Measurements from ENCODE around the gene FASTKD3.

FASTKD3 gene

GRCh38 chr5:7902201-7902600 lies 33.4 kb upstream of the FASTKD3 start:
- H3K79me2 ChIP-seq (ENCODE audit: control insufficient read depth, insufficient read depth, low read length, unreplicated experiment), result no peaks in the 10 kb centered on the region
- no peak overlapping the region for H3K27ac ChIP-seq (ENCODE audit: low read depth, low read length)
- peaks cover 6% of the 10 kb centered on the region for H3K4me1 ChIP-seq (ENCODE audit: control insufficient read depth, insufficient read depth, low read length, unreplicated experiment)
- no peak overlapping the region for H3K4me3 ChIP-seq (ENCODE audit: low read depth, low read length)
- no peaks in the 10 kb centered on the region for H3K27me3 ChIP-seq (ENCODE audit: insufficient read depth, low read length)
- H3K36me3 ChIP-seq (ENCODE audit: insufficient read depth, low read length), result peaks cover 38% of the 10 kb centered on the region
- H2AFZ ChIP-seq (ENCODE audit: low read length, unreplicated experiment), result no peak overlapping the region

GRCh38 chr5:7897014-7897600 lies 28.3 kb upstream of the FASTKD3 start:
- H2AFZ ChIP-seq (ENCODE audit: low read length, unreplicated experiment), result no peak overlapping the region
- no peaks in the 10 kb centered on the region for H3K79me2 ChIP-seq (ENCODE audit: control insufficient read depth, insufficient read depth, low read length, unreplicated experiment)
- H3K4me1 ChIP-seq (ENCODE audit: control insufficient read depth, insufficient read depth, low read length, unreplicated experiment), result no peaks in the 10 kb centered on the region
- no peak overlapping the region for H3K4me3 ChIP-seq (ENCODE audit: low read depth, low read length)
- H3K36me3 ChIP-seq (ENCODE audit: insufficient read depth, low read length), result peaks cover 24% of the 10 kb centered on the region
- no peaks in the 10 kb centered on the region for H3K27me3 ChIP-seq (ENCODE audit: insufficient read depth, low read length)
- H3K27ac ChIP-seq (ENCODE audit: low read depth, low read length), result no peak overlapping the region

DNA sequence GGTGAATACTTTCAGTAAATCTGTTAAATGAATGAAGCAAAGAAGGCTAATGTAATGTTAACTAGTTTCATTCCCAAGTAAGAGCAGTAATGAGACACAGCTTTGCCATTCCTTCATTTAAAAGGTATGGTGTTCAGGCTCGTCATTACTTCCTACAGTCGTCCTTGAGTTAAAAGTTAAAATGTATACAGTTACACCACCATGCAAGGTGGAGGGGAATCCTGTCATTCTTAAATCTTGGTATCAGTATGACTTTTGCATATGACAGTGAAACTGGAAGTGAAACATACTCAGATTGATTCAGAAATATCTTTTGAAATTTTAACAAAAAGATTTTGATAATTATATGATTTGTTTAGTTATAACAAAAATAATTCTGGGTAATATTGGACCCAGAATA lies 26.0 kb upstream of the FASTKD3 start:
- Histone ChIP-seq H3K4me3 (ENCODE audit: low read depth, low read length) (no peak overlapping the region), H3K27ac (ENCODE audit: low read depth, low read length) (no peak overlapping the region), H2AFZ (ENCODE audit: low read length, unreplicated experiment) (no peak overlapping the region), H3K27me3 (ENCODE audit: insufficient read depth, low read length) (no peaks in the 10 kb centered on the region), H3K4me1 (ENCODE audit: control insufficient read depth, insufficient read depth, low read length, unreplicated experiment) (no peaks in the 10 kb centered on the region), H3K79me2 (ENCODE audit: control insufficient read depth, insufficient read depth, low read length, unreplicated experiment) (no peaks in the 10 kb centered on the region), H3K36me3 (ENCODE audit: insufficient read depth, low read length) (peaks cover 37% of the 10 kb centered on the region)

DNA sequence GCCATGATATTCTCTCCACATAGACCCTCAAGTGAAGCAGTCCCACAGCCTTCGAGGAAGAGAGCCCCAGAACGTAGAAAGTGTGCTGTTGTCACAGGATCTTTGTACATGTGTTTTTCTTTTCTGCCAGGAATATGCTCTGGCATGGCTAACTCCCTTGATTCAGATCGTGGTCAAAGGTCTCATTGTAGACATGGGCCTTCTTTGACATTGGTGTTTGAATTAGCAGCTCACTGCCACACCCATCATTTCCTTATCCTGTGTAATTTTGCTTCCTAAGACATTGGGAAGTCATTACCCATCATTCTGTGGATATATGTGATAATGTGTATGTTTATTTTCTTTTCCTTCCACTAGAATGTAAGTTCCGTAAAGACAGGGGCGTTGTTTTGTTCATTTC lies 25.6 kb upstream of the FASTKD3 start:
- Histone ChIP-seq H2AFZ (ENCODE audit: low read length, unreplicated experiment) (no peak overlapping the region), H3K27ac (ENCODE audit: low read depth, low read length) (no peak overlapping the region), H3K4me3 (ENCODE audit: low read depth, low read length) (no peak overlapping the region), H3K36me3 (ENCODE audit: insufficient read depth, low read length) (peaks cover 37% of the 10 kb centered on the region), H3K27me3 (ENCODE audit: insufficient read depth, low read length) (no peaks in the 10 kb centered on the region), H3K79me2 (ENCODE audit: control insufficient read depth, insufficient read depth, low read length, unreplicated experiment) (no peaks in the 10 kb centered on the region), H3K4me1 (ENCODE audit: control insufficient read depth, insufficient read depth, low read length, unreplicated experiment) (no peaks in the 10 kb centered on the region)

- Histone ChIP-seq H2AFZ (ENCODE audit: low read length, unreplicated experiment) (no peak overlapping the region), H3K36me3 (ENCODE audit: insufficient read depth, low read length) (peaks cover 35% of the 10 kb centered on the region), H3K27ac (ENCODE audit: low read depth, low read length) (no peak overlapping the region), H3K4me3 (ENCODE audit: low read depth, low read length) (no peak overlapping the region), H3K4me1 (ENCODE audit: control insufficient read depth, insufficient read depth, low read length, unreplicated experiment) (peaks cover 8% of the 10 kb centered on the region), H3K27me3 (ENCODE audit: insufficient read depth, low read length) (no peaks in the 10 kb centered on the region), H3K79me2 (ENCODE audit: control insufficient read depth, insufficient read depth, low read length, unreplicated experiment) (peaks cover 5% of the 10 kb centered on the region)
These were observed 20.1 kb upstream of the FASTKD3 start for GRCh38 chr5:7888901-7889300.

DNA sequence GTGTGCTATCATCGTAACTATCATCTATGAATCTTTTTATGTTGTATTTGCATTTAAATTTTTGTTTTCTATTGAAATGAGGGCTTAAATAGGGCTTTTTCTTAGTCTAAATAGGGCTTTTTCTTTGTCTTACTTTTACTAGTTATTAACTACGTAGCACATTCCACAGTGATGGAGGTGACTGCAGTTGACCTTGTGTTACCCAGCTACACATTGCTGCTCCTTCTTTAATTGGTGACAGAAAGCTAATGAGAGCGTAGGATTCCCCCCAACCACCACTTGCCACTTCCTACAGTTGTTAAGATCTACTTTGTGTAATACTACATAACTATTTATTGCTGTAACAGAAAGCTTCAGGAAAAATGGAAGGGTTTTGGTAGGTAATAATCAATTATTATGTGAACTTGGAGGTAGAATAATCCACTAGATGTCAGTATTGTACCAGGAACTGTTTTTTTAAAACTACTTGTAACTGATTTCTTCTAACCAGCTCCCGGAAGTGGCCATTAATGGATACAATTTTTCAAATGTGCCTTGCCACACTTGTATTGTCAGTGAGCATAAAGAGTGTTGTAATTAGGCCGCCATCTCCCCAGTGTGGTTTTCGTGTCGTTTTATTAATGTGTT lies 18.1 kb upstream of the FASTKD3 start:
- no peaks in the 10 kb centered on the region for H3K27me3 ChIP-seq (ENCODE audit: insufficient read depth, low read length)
- peaks cover 25% of the 10 kb centered on the region for H3K36me3 ChIP-seq (ENCODE audit: insufficient read depth, low read length)
- no peak overlapping the region for H3K4me3 ChIP-seq (ENCODE audit: low read depth, low read length)
- H2AFZ ChIP-seq (ENCODE audit: low read length, unreplicated experiment), result no peak overlapping the region
- peaks cover 5% of the 10 kb centered on the region for H3K79me2 ChIP-seq (ENCODE audit: control insufficient read depth, insufficient read depth, low read length, unreplicated experiment)
- H3K27ac ChIP-seq (ENCODE audit: low read depth, low read length), result no peak overlapping the region
- H3K4me1 ChIP-seq (ENCODE audit: control insufficient read depth, insufficient read depth, low read length, unreplicated experiment), result peaks cover 8% of the 10 kb centered on the region

DNA sequence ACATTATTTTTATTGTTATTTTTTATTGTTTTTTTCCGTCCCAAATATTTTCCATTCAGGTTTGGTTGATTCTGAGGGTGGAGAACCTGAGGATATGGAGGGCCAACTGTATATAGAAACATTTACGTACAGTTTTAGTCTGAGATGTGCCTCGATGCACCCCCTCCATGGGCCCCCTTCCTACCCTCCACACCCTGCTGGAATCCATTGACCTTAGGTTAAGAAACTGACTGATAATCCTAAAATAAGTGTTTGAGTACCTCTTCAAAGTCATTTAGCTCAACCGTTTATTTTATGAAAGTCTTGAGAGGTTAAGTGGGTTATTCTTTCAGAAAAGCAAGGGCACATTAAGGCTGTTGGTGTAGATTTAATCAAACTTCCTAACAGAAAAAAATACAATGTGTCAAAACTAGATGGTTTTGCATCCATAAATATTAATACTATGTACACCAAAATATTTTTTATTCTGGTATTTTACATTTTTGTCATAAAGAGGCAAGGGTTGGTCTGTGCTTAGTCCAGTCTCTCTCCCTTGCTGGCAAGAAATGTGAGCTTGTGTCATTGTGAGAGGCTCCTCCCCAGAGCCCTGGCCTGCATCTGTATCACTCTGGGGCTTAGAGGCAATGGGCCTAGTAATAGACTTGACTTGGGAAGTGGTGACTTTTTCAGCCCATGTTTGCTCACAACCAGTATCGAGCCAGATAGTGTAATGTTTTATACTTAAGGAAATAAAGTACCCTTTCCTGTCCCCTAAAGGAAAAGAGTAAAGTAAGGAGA lies 15.8 kb upstream of the FASTKD3 start:
- peaks cover 8% of the 10 kb centered on the region for H3K4me1 ChIP-seq (ENCODE audit: control insufficient read depth, insufficient read depth, low read length, unreplicated experiment)
- H3K27ac ChIP-seq (ENCODE audit: low read depth, low read length), result no peak overlapping the region
- no peaks in the 10 kb centered on the region for H3K27me3 ChIP-seq (ENCODE audit: insufficient read depth, low read length)
- H2AFZ ChIP-seq (ENCODE audit: low read length, unreplicated experiment), result no peak overlapping the region
- peaks cover 18% of the 10 kb centered on the region; the same call in 1 of the 2 replicates for H3K36me3 ChIP-seq (ENCODE audit: insufficient read depth, low read length)
- H3K4me3 ChIP-seq (ENCODE audit: low read depth, low read length), result no peak overlapping the region
- H3K79me2 ChIP-seq (ENCODE audit: control insufficient read depth, insufficient read depth, low read length, unreplicated experiment), result peaks cover 17% of the 10 kb centered on the region

- peaks cover 22% of the 10 kb centered on the region; the same call in 1 of the 2 replicates for H3K36me3 ChIP-seq (ENCODE audit: insufficient read depth, low read length)
- no peak overlapping the region for H3K27ac ChIP-seq (ENCODE audit: low read depth, low read length)
- peaks cover 14% of the 10 kb centered on the region for H3K79me2 ChIP-seq (ENCODE audit: control insufficient read depth, insufficient read depth, low read length, unreplicated experiment)
- no peaks in the 10 kb centered on the region for H3K27me3 ChIP-seq (ENCODE audit: insufficient read depth, low read length)
- no peak overlapping the region for H3K4me3 ChIP-seq (ENCODE audit: low read depth, low read length)
- H3K4me1 ChIP-seq (ENCODE audit: control insufficient read depth, insufficient read depth, low read length, unreplicated experiment), result peaks cover 15% of the 10 kb centered on the region
- H2AFZ ChIP-seq (ENCODE audit: low read length, unreplicated experiment), result no peak overlapping the region
These were observed 14.1 kb upstream of the FASTKD3 start for GRCh38 chr5:7882926-7883325.

DNA sequence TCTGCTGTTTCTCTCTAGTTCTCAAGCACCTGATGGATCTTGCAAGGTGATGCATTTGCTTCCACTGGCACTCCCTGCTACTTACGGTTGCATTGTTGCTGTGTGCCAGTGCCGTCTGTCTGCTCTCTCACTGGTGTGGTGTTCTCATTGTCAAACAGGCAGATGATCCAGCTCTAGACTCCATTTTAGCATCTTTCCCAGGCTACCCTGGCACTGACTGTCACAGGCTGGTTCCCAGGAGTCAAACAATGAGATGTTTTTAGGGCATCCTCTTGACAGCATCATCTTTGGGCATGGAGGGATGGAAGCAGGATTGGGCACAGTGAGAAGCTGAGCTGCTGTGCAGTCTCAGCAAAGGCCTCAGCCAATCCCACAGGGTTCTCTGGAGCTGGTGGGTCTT lies 13.0 kb upstream of the FASTKD3 start:
- H3K36me3 ChIP-seq (ENCODE audit: insufficient read depth, low read length), result peaks cover 22% of the 10 kb centered on the region; the same call in 1 of the 2 replicates
- no peak overlapping the region for H2AFZ ChIP-seq (ENCODE audit: low read length, unreplicated experiment)

GRCh38 chr5:7881091-7881490 lies 12.3 kb upstream of the FASTKD3 start:
- Histone ChIP-seq H3K36me3 (ENCODE audit: insufficient read depth, low read length) (peaks cover 23% of the 10 kb centered on the region), H3K79me2 (ENCODE audit: control insufficient read depth, insufficient read depth, low read length, unreplicated experiment) (peaks cover 17% of the 10 kb centered on the region), H3K27me3 (ENCODE audit: insufficient read depth, low read length) (no peaks in the 10 kb centered on the region), H3K27ac (ENCODE audit: low read depth, low read length) (no peak overlapping the region), H3K4me1 (ENCODE audit: control insufficient read depth, insufficient read depth, low read length, unreplicated experiment) (peaks cover 31% of the 10 kb centered on the region), H3K4me3 (ENCODE audit: low read depth, low read length) (no peak overlapping the region), H2AFZ (ENCODE audit: low read length, unreplicated experiment) (no peak overlapping the region)

More for the DNA sequence above, 13.0 kb upstream of the FASTKD3 start:
- no peaks in the 10 kb centered on the region for H3K27me3 ChIP-seq (ENCODE audit: insufficient read depth, low read length)
- no peak overlapping the region for H3K4me3 ChIP-seq (ENCODE audit: low read depth, low read length)
- H3K27ac ChIP-seq (ENCODE audit: low read depth, low read length), result no peak overlapping the region
- H3K79me2 ChIP-seq (ENCODE audit: control insufficient read depth, insufficient read depth, low read length, unreplicated experiment), result peaks cover 14% of the 10 kb centered on the region
- H3K4me1 ChIP-seq (ENCODE audit: control insufficient read depth, insufficient read depth, low read length, unreplicated experiment), result peaks cover 24% of the 10 kb centered on the region
